SK-N-SH treated with all-trans-retinoic acid at 6 μM for 48 hours (cell line): ENCODE measurements around the gene HDDC2.

Experiments used
- ATAC-seq: fragments of 200-7000 bp; cut with Tn5 transposase; 3 replicates; pipeline ENCODE4 v1.9.1; 2020; ENCODE audit warnings: mild to moderate bottlenecking, moderate library complexity
- ARNTL ChIP-seq: fragments of 450-650 bp; formaldehyde crosslinking; IDR thresholded peaks from 2 replicates; pipeline ENCODE4 v1.5.0; 2020; ENCODE audit warnings: low read depth, mild to moderate bottlenecking, moderate library complexity, borderline replicate concordance
- BACH2 ChIP-seq: fragments of 250-450 bp; sonication (Bioruptor Pico); IDR thresholded peaks from 2 replicates; pipeline ENCODE4 v1.9.0; 2021; ENCODE audit warnings: mild to moderate bottlenecking, borderline replicate concordance
- CREB5 ChIP-seq: fragments of 250-450 bp; sonication (Bioruptor Pico); IDR thresholded peaks from 2 replicates; pipeline ENCODE4 v1.5.1; 2020; ENCODE audit warnings: low read depth, mild to moderate bottlenecking, moderate library complexity
- CSDC2 ChIP-seq: fragments of 250-450 bp; sonication (Bioruptor Pico); IDR thresholded peaks from 2 replicates; pipeline ENCODE4 v1.5.0; 2020; ENCODE audit warnings: mild to moderate bottlenecking, moderate library complexity
- CSRNP3 ChIP-seq: fragments of 250-450 bp; sonication (Bioruptor Pico); IDR thresholded peaks from 2 replicates; pipeline ENCODE4 v1.5.1; 2021; ENCODE audit warnings: mild to moderate bottlenecking, moderate library complexity
- ESRRG ChIP-seq: fragments of 250-450 bp; sonication (Bioruptor Pico); IDR thresholded peaks from 2 replicates; pipeline ENCODE4 v1.6.1; 2021; ENCODE audit warnings: mild to moderate bottlenecking
- GLIS3 ChIP-seq: fragments of 250-450 bp; sonication (Bioruptor Pico); IDR thresholded peaks from 2 replicates; pipeline ENCODE4 v1.5.0; 2020; ENCODE audit warnings: mild to moderate bottlenecking, moderate library complexity
- ISL1 ChIP-seq: fragments of 250-450 bp; sonication (Bioruptor Pico); IDR thresholded peaks from 2 replicates; pipeline ENCODE4 v2.1.2; 2022; ENCODE audit warnings: mild to moderate bottlenecking, moderate library complexity
- OSR1 ChIP-seq: fragments of 250-450 bp; sonication (Bioruptor Pico); IDR thresholded peaks from 2 replicates; pipeline ENCODE4 v1.8.0; 2022; ENCODE audit warnings: moderate library complexity, mild to moderate bottlenecking, inconsistent platforms
- PATZ1 ChIP-seq: fragments of 250-450 bp; sonication (Bioruptor Pico); IDR thresholded peaks from 2 replicates; pipeline ENCODE4 v1.8.0; 2020; ENCODE audit warnings: mild to moderate bottlenecking, moderate library complexity, borderline replicate concordance
- POU6F1 ChIP-seq: fragments of 250-450 bp; sonication (Bioruptor Pico); IDR thresholded peaks from 2 replicates; pipeline ENCODE4 v1.8.0; 2021; ENCODE audit warnings: low read depth, mild to moderate bottlenecking, moderate library complexity, borderline replicate concordance
- PPARA ChIP-seq: fragments of 250-450 bp; sonication (Bioruptor Pico); IDR thresholded peaks from 2 replicates; pipeline ENCODE4 v1.5.0; 2020; ENCODE audit warnings: mild to moderate bottlenecking, borderline replicate concordance
- RARB ChIP-seq: fragments of 250-450 bp; sonication (Bioruptor Pico); IDR thresholded peaks from 2 replicates; pipeline ENCODE4 v1.8.0; 2021; ENCODE audit warnings: mild to moderate bottlenecking, moderate library complexity
- SNAI2 ChIP-seq: fragments of 250-450 bp; sonication (Bioruptor Pico); IDR thresholded peaks from 2 replicates; pipeline ENCODE4 v1.5.0; 2020; ENCODE audit warnings: mild to moderate bottlenecking, moderate library complexity
- TCF4 ChIP-seq: fragments of 250-450 bp; sonication (Bioruptor Pico); IDR thresholded peaks from 2 replicates; pipeline ENCODE4 v1.8.0; 2021; ENCODE audit warnings: mild to moderate bottlenecking, moderate library complexity, borderline replicate concordance
- TOX ChIP-seq: fragments of 250-450 bp; sonication (Bioruptor Pico); IDR thresholded peaks from 2 replicates; pipeline ENCODE4 v1.8.0; 2021; ENCODE audit warnings: mild to moderate bottlenecking, moderate library complexity, borderline replicate concordance
- TSHZ2 ChIP-seq: fragments of 250-450 bp; sonication (Bioruptor Pico); IDR thresholded peaks from 2 replicates; pipeline ENCODE4 v1.5.0; 2020; ENCODE audit warnings: mild to moderate bottlenecking, moderate library complexity
- ZC3H10 ChIP-seq: fragments of 250-450 bp; sonication (Bioruptor Pico); IDR thresholded peaks from 2 replicates; pipeline ENCODE4 v1.5.1; 2021; ENCODE audit warnings: mild to moderate bottlenecking, moderate library complexity
- ZFP3 ChIP-seq: fragments of 250-450 bp; sonication (Bioruptor Pico); IDR thresholded peaks from 2 replicates; pipeline ENCODE4 v1.5.0; 2020; ENCODE audit warnings: mild to moderate bottlenecking, moderate library complexity
- ZFP30 ChIP-seq: fragments of 450-650 bp; formaldehyde crosslinking; IDR thresholded peaks from 2 replicates; pipeline ENCODE4 v1.5.0; 2022; ENCODE audit warnings: mild to moderate bottlenecking, moderate library complexity
- ZNF565 ChIP-seq: fragments of 450-650 bp; formaldehyde crosslinking; conservative IDR thresholded peaks from 2 replicates; pipeline ENCODE4 v1.5.0; 2020; ENCODE audit warnings: low read depth, mild to moderate bottlenecking, moderate library complexity
- ZNF70 ChIP-seq: fragments of 450-650 bp; formaldehyde crosslinking; IDR thresholded peaks from 2 replicates; pipeline ENCODE4 v1.5.0; 2020; ENCODE audit warnings: mild to moderate bottlenecking, moderate library complexity
- ZNF8 ChIP-seq: fragments of 450-650 bp; formaldehyde crosslinking; IDR thresholded peaks from 2 replicates; pipeline ENCODE4 v1.5.0; 2020; ENCODE audit warnings: mild to moderate bottlenecking, moderate library complexity

HDDC2 gene

GRCh38 chr6:125306756-125307149 lies 5.0 kb upstream of the HDDC2 start:
- no peak for ATAC-seq
- TF ChIP-seq SNAI2 (no peak), ZFP3 (no peak), GLIS3 (CRISPR knock-in tag) (no peak), POU6F1 (CRISPR knock-in tag) (no peak), ZNF70 (CRISPR knock-in tag) (no peak), CREB5 (CRISPR knock-in tag) (no peak), ESRRG (CRISPR knock-in tag) (no peak), ZNF565 (CRISPR knock-in tag) (no peak), PPARA (CRISPR knock-in tag) (no peak), OSR1 (CRISPR knock-in tag) (no peak), BACH2 (CRISPR knock-in tag) (no peak), TCF4 (CRISPR knock-in tag) (no peak), TOX (no peak), TSHZ2 (CRISPR knock-in tag) (no peak), ISL1 (CRISPR knock-in tag) (no peak), RARB (CRISPR knock-in tag) (no peak)

- no peak for TF ChIP-seq ZFP30 (CRISPR knock-in tag)
- no peak for TF ChIP-seq TOX
- TF ChIP-seq ARNTL (CRISPR knock-in tag), result no peak
- TF ChIP-seq CSDC2, result no peak
- TF ChIP-seq PPARA (CRISPR knock-in tag), result no peak
- ATAC-seq, result no peak
These were observed 3.3 kb upstream of the HDDC2 start for GRCh38 chr6:125304970-125305660.

- TF ChIP-seq PATZ1, result no peak
- TF ChIP-seq ZFP30 (CRISPR knock-in tag), result no peak
- TF ChIP-seq ARNTL (CRISPR knock-in tag), result no peak
- TF ChIP-seq CSRNP3 (CRISPR knock-in tag), result no peak
- no peak for TF ChIP-seq PPARA (CRISPR knock-in tag)
- TF ChIP-seq ZNF565 (CRISPR knock-in tag), result no peak
- TF ChIP-seq ZC3H10, result no peak
- no peak for TF ChIP-seq BACH2 (CRISPR knock-in tag)
- TF ChIP-seq CREB5 (CRISPR knock-in tag), result no peak
- no peak for TF ChIP-seq ISL1 (CRISPR knock-in tag)
- no peak for TF ChIP-seq TSHZ2 (CRISPR knock-in tag)
- no peak for TF ChIP-seq ZNF70 (CRISPR knock-in tag)
- TF ChIP-seq TCF4 (CRISPR knock-in tag), result no peak
- TF ChIP-seq SNAI2, result no peak
- TF ChIP-seq ZFP3, result no peak
- no peak for TF ChIP-seq TOX
- TF ChIP-seq ZNF8 (CRISPR knock-in tag), result no peak
These were observed 1.7 kb upstream of the HDDC2 start for GRCh38 chr6:125303512-125303854.

More at GRCh38 chr6:125303512-125303854, 1.7 kb upstream of the HDDC2 start:
- no peak for ATAC-seq
